SK-N-MC (cell line): Measurements from ENCODE around the gene CYSTM1.

Experiments used
- EZH2 ChIP-seq: fragments of 200-600 bp; sonication (generic); IDR thresholded peaks from one replicate; pipeline ENCODE4 v1.6.1; 2017; ENCODE audit warnings: antibody characterized with exemption
- FOXP2 ChIP-seq: optimal IDR thresholded peaks from 2 replicates; pipeline ENCODE3; 2011; ENCODE audit warnings: mild to moderate bottlenecking, moderate library complexity; ENCODE audit not compliant: insufficient read depth; ENCODE audit errors: extremely low read length, control extremely low read depth
- POLR2AphosphoS5 ChIP-seq: IDR thresholded peaks from 2 replicates; pipeline ENCODE4 v1.6.1; 2012; ENCODE audit warnings: mild to moderate bottlenecking, low read depth, low read length, borderline replicate concordance

DNA sequence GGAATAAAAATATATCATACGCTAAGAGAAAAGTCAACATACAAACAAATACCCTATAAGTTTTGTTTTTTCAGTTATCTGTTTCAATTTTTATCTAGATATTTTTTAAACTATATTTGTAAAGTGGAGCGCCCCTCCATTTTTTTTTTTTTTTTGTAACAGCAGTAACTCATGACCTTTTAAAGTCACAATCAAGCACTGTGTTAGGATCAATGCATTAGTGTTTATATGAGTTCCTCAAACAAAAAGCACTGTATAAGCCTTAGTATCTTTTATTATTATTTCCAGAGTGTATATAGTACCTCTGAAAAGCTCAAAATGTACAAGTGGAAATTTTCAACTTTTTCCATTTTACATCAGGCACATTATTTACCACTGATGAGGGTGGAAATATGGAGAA, 107.3 kb downstream of the CYSTM1 start:
- no peak for TF ChIP-seq EZH2
- TF ChIP-seq FOXP2, result no peak
- no peak for TF ChIP-seq POLR2AphosphoS5
